Activated B cell treated with CpG ODN at 0.5 μM for 24 hours (primary cell): ENCODE results near the gene SPATS2. TPM values are rescaled to one million over a fixed set of nuclear protein-coding genes. Genes with fewer than 3 reads are reported as not detected.

Source experiments
- ATAC-seq: fragments of 200-7000 bp; cut with Tn5 transposase; one replicate; pipeline ENCODE4 v1.10.0; 2021; ENCODE audit warnings: low read depth, mild to moderate bottlenecking, moderate library complexity
- CTCF ChIA-PET: fragments of 350-600 bp; sonication (Branson Sonifier 250); formaldehyde crosslinking; loops from one replicate; lab custom pipeline; 2021; ENCODE audit warnings: antibody characterized with exemption; lab: Charles Lee
- POLR2A ChIA-PET: fragments of 350-600 bp; sonication (Branson Sonifier 250); formaldehyde crosslinking; loops from one replicate; lab custom pipeline; 2021; ENCODE audit warnings: antibody characterized with exemption; lab: Charles Lee
- DNase-seq: peaks from one replicate; pipeline ENCODE4 v3.0.0; 2022
- H3K27ac Mint-ChIP-seq: one replicate; pipeline ENCODE4 v1.8.0; 2020; ENCODE audit warnings: mixed read lengths
- H3K27me3 Mint-ChIP-seq: one replicate; pipeline ENCODE4 v1.8.0; 2021; ENCODE audit warnings: mixed read lengths
- H3K36me3 Mint-ChIP-seq: one replicate; pipeline ENCODE4 v1.8.0; 2021; ENCODE audit warnings: low read depth, mixed read lengths
- H3K4me1 Mint-ChIP-seq: one replicate; pipeline ENCODE4 v1.8.0; 2021; ENCODE audit warnings: mixed read lengths
- H3K4me3 Mint-ChIP-seq: one replicate; pipeline ENCODE4 v1.8.0; 2020; ENCODE audit warnings: mild to moderate bottlenecking, mixed read lengths
- H3K9me3 Mint-ChIP-seq: one replicate; pipeline ENCODE4 v1.8.0; 2020; ENCODE audit warnings: mixed read lengths
- CTCF ChIP-seq: fragments of 200-600 bp; IDR thresholded peaks from one replicate; pipeline ENCODE4 v1.8.0; 2022; ENCODE audit warnings: antibody characterized with exemption, mild to moderate bottlenecking
- intact Hi-C: fragments of 100-400 bp; cut with micrococcal nuclease; formaldehyde crosslinking; loops from one replicate; pipeline ENCODE4 v1.15.1; 2024
- total RNA-seq: library from RNA; stranded (reverse); gene quantifications from 2 replicates; pipeline ENCODE4 v1.2.3, GENCODE V29; 2022

The SPATS2 gene
- total RNA-seq, 1 donor from 2014 or later, result 18.9 TPM

GRCh38 chr12:49330032-49330619 lies 37.1 kb upstream of the SPATS2 start:
- no peaks in the 10 kb centered on the region for H3K9me3 Mint-ChIP-seq
- TF ChIP-seq CTCF, result no peak
- no peak overlapping the region for H3K27ac Mint-ChIP-seq
- peaks cover 10% of the 10 kb centered on the region for H3K4me1 Mint-ChIP-seq
- no peak for DNase-seq
- ChIA-PET POLR2A (interaction anchor here (0.7 kb wide), 1 partner anchor 116 kb away, joined by 5 read pairs; no protein-coding TSS in a partner anchor), CTCF (interaction anchor here (4.4 kb wide), 1 partner anchor 13 kb away, joined by 28 read pairs; no protein-coding TSS in a partner anchor)
- intact Hi-C loops, result no loop called here
- no peaks in the 10 kb centered on the region for H3K36me3 Mint-ChIP-seq
- no peak for ATAC-seq
- H3K27me3 Mint-ChIP-seq, result peaks cover 26% of the 10 kb centered on the region
- no peak overlapping the region for H3K4me3 Mint-ChIP-seq

GRCh38 chr12:49330631-49331379 lies 36.5 kb upstream of the SPATS2 start:
- ChIA-PET POLR2A (interaction anchor here (0.5 to 0.7 kb wide), 2 partner anchors 117 to 191 kb away, joined by 3 to 5 read pairs; no protein-coding TSS in a partner anchor), CTCF (interaction anchor here (0.7 to 8.9 kb wide), 10 partner anchors 8 to 292 kb away, joined by 3 to 59 read pairs (median 8); partner anchors contain the start of genes DNAJC22, PRPF40B and TROAP)
- Mint-ChIP-seq H3K4me1 (peaks cover 15% of the 10 kb centered on the region), H3K27me3 (peaks cover 33% of the 10 kb centered on the region), H3K36me3 (no peaks in the 10 kb centered on the region), H3K9me3 (no peaks in the 10 kb centered on the region), H3K27ac (no peak overlapping the region), H3K4me3 (no peak overlapping the region)
- DNase-seq, result no peak
- TF ChIP-seq CTCF, result no peak
- intact Hi-C loops, result no loop called here
- no peak for ATAC-seq

- no peaks in the 10 kb centered on the region for H3K9me3 Mint-ChIP-seq
- no peak for TF ChIP-seq CTCF
- H3K27me3 Mint-ChIP-seq, result peaks cover 33% of the 10 kb centered on the region
- ATAC-seq (no peak), DNase-seq (no peak)
- ChIA-PET POLR2A (interaction anchor here (0.6 kb wide), 1 partner anchor 183 kb away, joined by 6 read pairs; no protein-coding TSS in a partner anchor), CTCF (interaction anchor here (0.7 to 8.9 kb wide), 10 partner anchors 9 to 291 kb away, joined by 3 to 59 read pairs (median 8); partner anchors contain the start of genes DNAJC22, PRPF40B and TROAP)
- no peaks in the 10 kb centered on the region for H3K36me3 Mint-ChIP-seq
- no peak overlapping the region for H3K4me3 Mint-ChIP-seq
- H3K27ac Mint-ChIP-seq, result no peak overlapping the region
- intact Hi-C loops, result loop anchor here (2.0 kb wide), 1 partner anchor 15 kb away; the partner anchor contains the start of gene DNAJC22
- H3K4me1 Mint-ChIP-seq, result peaks cover 16% of the 10 kb centered on the region
These were observed 35.7 kb upstream of the SPATS2 start for GRCh38 chr12:49331380-49332222.

DNA sequence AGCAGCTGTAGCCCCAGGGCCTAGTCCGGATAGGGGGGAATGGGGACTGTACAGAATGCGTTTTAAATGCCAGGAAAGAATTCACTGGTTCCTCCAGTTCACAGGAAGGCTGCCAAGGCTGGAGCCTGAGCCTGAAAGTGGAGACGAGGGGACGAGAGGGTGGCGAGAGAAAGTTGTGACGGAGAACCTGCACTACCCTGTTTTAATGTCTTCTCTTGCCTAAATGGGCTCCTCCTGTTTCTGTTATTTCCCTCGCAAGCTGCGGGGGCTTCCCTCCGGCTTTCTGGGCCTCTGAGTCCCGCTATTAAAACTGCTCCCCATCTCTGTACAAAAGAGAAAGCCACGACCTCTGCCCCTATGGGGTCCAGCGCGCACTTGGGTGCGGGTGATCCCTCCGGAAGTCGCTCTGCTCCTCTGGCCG lies 34.8 kb upstream of the SPATS2 start:
- Mint-ChIP-seq H3K27me3 (peaks cover 39% of the 10 kb centered on the region), H3K9me3 (no peaks in the 10 kb centered on the region), H3K4me3 (no peak overlapping the region), H3K36me3 (no peaks in the 10 kb centered on the region), H3K27ac (no peak overlapping the region), H3K4me1 (peaks cover 24% of the 10 kb centered on the region)
- POLR2A ChIA-PET, result interaction anchor here (0.6 kb wide), 1 partner anchor 182 kb away, joined by 6 read pairs; no protein-coding TSS in a partner anchor
- DNase-seq, result no peak
- CTCF ChIA-PET, result interaction anchor here (1.2 to 8.9 kb wide), 6 partner anchors 10 to 290 kb away, joined by 4 to 59 read pairs (median 20); partner anchors contain the start of genes DNAJC22, PRPF40B and TROAP
- intact Hi-C loops, result loop anchor here (2.0 kb wide), 1 partner anchor 14 kb away; the partner anchor contains the start of gene DNAJC22
- ATAC-seq, result no peak
- TF ChIP-seq CTCF, result no peak
